Forelimb muscle (tissue), 1 donor: Measurements from ENCODE around the gene SENP5. TPM values are rescaled to one million over a fixed set of nuclear protein-coding genes. Genes with fewer than 3 reads are reported as not detected.

Experiments used
- DNase-seq: peaks from one replicate; pipeline ENCODE4 v3.0.0-alpha.2; 2013; ENCODE audit warnings: low read depth
- polyA plus RNA-seq: library from polyadenylated mRNA; unstranded; fragments of 120-200 nt; gene quantifications from one replicate; pipeline ENCODE4 v1.2.1, GENCODE V29; 2013; ENCODE audit not compliant: insufficient read length

SENP5 gene
- polyA plus RNA-seq, 1 donor, result 20.9 TPM

DNA sequence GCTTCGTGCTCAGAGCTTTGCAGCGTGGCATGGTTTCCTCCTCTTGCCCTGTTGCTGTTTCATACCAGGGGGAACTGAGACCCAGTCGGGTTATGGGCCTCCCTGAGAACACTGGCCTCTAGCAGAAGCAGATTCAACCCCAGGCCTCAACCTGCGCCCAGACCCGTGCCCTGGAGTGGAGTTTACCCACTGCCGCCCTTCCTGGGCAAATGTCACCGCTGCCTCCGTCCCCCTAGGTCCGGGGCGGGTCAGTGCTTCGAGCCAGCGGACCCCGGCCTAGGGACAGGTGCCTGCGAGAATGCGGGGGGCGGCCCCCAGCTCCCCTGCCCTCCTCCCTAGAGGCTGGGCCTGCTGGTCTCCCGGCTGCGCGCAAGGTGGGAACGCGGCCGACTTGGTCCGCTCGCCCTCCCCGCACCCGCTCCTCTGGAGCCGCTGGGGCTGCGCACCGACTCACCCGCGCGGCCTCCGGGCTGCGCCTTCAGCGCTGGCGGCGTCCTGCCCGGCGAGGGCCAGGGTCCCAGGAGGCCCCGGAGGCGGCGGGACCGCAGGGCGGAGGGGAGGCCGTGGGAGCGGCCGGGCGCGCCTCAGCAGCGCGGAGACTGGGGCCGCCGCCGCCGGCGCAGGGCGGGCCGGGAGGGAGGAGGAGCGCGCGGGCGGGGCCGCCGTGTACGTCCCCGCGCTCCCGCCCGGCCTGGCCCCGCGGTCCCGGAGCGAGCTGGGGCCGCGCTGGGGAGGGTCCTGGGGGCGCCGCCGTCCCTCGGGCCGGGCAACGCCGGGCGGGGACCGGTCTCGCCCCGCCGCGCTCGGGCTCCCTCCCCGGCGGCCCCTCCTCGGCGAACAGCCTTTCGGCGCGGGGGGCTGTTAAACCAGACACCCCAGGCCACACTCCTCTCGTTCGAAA, 100.8 kb downstream of the SENP5 start, which contains the start of gene PIGZ:
Gene PIGZ, minus strand, starts transcription at position 601 of the 901 bp plus-strand sequence. CDS start 16,802 bp downstream, outside the sequence.
- DNase-seq, result no peak

DNA sequence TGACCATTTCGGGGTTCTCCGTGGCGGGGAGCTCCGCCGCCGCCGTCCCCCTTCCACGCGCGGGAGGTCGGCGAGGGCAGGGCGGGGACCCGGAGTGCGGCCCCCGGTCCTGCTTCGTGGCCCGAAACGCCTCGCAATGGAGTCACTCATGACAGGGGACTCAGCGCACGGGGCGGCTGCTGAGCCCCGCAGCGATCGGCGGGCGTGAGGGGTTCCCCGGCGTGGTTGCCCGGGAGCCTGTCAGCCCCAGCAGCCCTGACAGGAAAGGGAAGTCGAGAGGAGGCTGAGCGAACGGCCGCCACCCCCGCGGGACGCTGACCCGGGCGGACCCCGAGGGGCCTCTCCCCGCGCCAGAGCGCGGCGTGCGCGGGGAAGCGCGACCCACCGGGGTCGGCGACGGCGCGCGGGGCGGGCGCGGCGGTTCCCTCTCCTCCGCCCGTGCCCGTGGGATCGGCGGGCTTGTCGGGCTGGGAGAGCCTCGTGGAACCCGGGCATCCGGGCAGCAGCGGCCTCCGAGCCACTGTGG, 101.5 kb downstream of the SENP5 start:
- DNase-seq, result no peak

DNA sequence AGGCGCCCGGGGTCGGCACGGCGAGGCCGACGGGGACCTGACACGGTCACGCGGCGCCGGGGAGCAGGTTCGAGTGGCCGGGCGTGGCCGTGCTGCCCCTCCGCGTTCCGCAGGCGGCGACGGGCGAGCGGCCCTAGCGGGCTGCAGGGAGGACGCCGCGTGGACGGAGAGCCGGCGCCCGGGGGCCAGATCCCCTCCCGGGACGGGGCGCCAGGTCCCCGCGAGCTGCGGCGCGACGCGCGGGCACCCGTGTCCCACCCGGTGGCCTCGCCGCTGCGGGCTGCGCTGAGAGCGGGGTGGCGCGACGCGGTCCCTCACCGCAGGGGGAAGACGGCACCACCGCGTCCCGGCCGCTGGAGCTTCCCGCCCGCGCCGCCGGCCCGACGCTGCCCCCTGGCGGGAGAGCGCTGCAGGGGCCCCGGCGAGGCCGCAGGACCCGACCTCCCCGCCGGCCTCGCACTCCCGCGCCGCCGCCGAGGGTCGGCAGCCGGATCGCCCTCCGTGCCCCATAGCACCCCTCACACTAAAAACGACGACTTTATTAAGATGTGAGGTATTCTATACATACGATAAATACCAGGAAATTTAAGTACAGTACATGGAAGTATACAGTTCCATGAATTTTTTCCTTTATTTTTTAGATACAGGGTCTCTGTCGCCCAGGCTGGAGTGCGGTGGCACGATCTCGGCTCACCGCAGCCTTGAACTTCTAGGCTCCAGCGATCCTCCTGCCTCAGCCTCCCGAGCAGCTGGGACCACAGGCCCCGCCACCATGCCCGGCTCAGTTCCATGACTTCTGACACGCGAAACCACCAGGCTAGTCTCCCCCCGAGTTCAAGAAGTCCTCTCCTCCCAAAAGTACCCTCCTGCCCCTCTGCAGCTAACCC, 102.2 kb downstream of the SENP5 start:
- no peak for DNase-seq

DNA sequence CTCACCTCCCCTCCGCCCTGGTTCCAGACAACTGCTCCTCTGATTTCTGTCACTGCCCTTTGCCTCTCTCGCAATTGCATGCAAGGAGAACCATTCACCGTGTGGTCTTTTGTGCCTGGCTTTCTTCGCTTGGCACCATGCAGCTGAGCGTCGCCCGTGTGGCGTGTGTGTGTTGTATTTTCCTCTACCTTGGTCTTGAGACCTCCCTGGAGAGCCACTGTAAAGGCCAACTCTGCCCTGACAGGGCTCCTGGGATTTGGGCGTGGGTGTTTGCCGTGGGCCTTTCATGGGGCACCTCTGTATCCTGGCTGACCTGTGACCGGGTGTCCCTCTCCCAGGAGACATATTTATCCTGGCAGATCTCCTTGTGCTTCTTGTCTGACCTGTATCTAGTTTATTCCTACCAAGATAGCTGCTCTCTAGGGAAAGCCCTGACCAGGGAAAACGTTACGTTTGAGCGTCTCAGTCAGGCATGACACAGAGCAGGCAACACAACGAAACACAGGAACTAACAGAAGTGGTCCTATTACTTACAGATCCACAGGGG, 102.9 kb downstream of the SENP5 start:
- DNase-seq, result no peak

DNA sequence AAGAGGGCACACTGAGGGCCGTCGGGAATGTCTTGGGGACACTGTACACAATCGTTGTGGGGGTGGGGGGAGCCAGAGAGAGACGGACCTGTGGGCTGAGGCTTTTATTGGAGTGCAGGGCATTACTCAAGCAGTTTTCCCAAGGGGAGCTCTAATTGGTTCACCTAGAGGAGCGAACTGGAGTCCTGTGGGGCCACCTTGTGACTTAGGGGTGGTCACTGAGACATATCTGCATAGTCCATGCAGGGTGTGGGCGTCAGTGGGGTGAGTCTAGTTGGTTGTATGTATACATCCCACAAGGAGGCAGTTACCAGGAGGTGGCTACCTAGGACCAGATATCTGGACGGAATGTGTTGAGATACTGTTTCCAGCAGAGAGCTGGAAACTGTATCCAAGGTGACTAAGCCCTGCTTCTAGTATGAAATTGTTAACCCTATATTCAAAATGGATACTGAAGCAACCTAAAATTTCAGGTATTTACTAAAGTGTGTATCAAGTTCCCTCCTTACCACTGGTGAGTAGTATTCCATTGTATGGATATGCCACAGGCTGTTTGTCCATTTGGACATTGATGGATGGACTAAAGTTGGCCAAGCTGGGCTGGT, 103.5 kb downstream of the SENP5 start:
- no peak for DNase-seq

DNA sequence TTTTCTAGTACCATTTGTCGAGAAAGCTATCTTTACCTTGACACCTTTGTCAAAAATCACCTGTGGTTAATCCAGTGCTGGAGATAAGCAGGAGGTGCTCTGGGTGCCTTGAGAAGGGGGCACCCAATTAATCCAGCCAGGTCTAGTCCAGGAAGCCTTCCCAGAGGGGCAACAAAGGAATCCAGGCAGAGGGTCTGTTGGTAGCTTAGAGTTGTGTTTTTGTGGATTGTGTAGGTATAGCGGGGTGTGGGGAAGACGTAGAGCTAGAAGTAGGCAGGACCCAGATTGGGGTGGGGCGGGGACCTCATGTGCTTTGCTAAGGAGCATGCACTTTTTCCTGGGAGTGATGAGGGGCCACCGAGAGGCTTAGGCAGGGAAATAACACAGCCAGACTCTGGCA, 106.9 kb downstream of the SENP5 start:
- DNase-seq, result no peak

DNA sequence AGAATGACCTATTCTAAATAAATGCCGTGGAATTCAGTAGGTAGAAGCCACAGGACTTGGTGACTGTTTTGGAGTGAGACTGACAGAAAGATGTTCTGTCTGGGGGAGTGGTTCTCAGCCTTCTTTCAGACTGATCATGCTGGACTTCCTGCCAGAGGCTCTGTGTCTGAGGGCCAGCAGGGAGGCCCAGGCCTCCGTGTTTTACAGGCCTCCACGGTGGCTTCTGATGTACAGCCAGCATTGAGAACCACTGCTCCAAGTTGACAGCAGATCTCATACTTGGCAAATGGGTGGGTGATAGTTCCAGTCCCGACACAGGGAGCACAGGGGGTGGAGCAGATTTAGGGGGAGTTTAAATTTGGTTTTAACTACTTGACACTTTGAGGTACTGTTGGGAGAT, 107.6 kb downstream of the SENP5 start:
- DNase-seq, result no peak

DNA sequence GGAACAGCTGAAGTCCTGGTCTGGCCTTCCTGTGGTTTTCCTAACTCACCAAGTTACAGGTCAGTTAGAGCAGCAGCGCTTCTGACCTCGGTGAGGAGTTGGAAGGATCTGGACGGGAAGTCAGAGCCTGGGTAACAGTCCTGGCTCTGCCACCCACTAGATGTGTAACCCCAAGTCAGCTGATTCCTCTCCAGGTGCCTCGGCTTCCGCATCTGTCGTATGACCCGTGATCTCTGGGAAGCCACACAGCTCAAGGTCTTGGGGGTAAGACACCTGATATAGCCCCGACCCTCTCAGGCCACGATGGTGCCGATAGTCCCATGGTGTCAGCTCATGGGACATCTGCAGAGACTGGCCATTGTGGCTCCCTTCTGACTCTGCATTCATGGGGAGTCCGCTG, 109.2 kb downstream of the SENP5 start:
- DNase-seq, result no peak

DNA sequence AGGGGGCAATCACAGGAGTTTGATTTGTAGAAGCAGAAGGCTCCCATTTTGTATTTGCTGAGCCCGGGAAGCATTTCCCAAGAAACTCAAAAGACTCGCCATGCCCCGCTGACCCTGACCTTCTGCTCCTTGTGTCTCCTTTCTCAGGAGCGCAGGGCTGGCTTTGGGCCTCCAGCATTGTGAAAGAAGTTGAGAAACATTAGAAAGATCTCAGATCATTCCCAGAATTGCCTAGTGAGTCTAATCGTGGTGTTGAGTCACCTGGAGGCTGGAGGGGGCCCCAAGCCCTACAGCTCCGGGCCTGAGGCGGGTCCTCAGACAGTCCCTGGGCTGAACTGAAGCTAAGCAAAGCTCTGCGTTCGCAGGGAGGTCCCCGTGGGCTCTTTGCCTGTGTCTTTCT, 111.8 kb downstream of the SENP5 start:
- no peak for DNase-seq

DNA sequence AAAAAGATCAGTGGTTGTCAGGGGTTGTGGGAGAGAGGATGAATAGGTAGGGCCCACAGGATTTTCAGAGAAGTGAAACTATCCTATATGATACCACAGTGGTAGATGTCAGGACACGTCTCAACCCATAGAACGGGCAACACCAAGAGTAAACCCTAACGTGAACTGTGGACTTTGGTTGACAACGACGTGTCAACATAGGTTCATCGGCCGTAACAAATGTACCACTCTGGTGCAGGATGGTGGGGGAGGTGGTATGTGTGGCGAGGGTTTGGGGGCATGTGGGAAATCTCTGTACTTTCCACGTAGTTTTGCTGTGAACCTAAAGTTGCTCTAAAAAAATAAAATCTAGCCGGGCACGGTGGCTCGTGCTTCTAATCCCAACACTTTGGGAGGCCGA, 113.9 kb downstream of the SENP5 start:
- no peak for DNase-seq

DNA sequence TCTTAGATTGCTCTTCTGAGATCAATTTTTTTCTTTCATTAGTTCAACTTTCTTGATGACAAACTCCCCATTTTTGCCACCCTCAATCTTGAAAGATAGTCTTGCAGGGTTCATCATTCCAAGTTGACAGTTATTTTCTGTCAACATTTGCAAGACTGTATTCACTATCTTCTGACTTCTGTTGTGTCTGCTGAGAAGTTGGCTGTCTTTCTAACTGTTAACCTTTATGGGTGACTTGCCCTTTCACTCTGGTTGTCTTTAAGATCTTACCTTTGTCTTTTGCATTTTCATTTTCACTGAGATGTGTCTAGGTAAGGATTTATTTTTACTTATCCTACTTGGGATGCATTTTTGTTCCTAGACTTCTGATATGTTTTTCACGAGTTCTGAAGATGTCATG, 115.5 kb downstream of the SENP5 start:
- DNase-seq, result no peak

Other genes starting within 250 kb of the SENP5 start
- 5.1 TPM for gene NRROS, start 228.2 kb upstream of the SENP5 start, polyA plus RNA-seq
- gene CEP19, start 155.7 kb upstream of the SENP5 start, polyA plus RNA-seq, result 1.6 TPM
- 16.6 TPM for gene PIGX, start 155.5 kb upstream of the SENP5 start, polyA plus RNA-seq
- 46.8 TPM for gene PAK2, start 128.1 kb upstream of the SENP5 start, polyA plus RNA-seq
- 73.0 TPM for gene NCBP2, start 74.6 kb downstream of the SENP5 start, polyA plus RNA-seq
- 1.7 TPM for gene PIGZ, start 100.9 kb downstream of the SENP5 start, polyA plus RNA-seq
- gene MELTF, start 161.9 kb downstream of the SENP5 start, polyA plus RNA-seq, result 5.7 TPM